Kidney epithelial cell (primary cell): ENCODE measurements around the gene CAPG. TPM values are rescaled to one million over a fixed set of nuclear protein-coding genes. Genes with fewer than 3 reads are reported as not detected.

ENCODE experiments used
- DNase-seq: peaks from one replicate; pipeline ENCODE4 v3.0.0-alpha.2; 2010; ENCODE audit warnings: low read depth
- H3K27me3 ChIP-seq: 2 replicates; pipeline ENCODE4 v1.6.0; 2011; ENCODE audit warnings: low read length; ENCODE audit not compliant: control insufficient read depth, insufficient read depth
- H3K36me3 ChIP-seq: 2 replicates; pipeline ENCODE4 v1.5.1; 2011; ENCODE audit warnings: low read length; ENCODE audit not compliant: control insufficient read depth, insufficient read depth
- H3K4me3 ChIP-seq: 2 replicates; pipeline ENCODE4 v1.5.1; 2011; ENCODE audit warnings: low read depth, mild to moderate bottlenecking, control low read depth, low read length
- CTCF ChIP-seq: IDR thresholded peaks from 2 replicates; pipeline ENCODE4 v1.5.1; 2011; ENCODE audit warnings: mild to moderate bottlenecking, moderate library complexity, low read length, control low read depth, inconsistent platforms; ENCODE audit not compliant: insufficient read depth, poor library complexity, severe bottlenecking
- total RNA-seq: library from RNA; depleted of rRNA; stranded (reverse); fragments of >200 nt; gene quantifications from 2 replicates; pipeline ENCODE4 v1.2.3, GENCODE V29; 2015

Gene CAPG
- total RNA-seq, 1 donor from 2014 or later, result 284 TPM

GRCh38 chr2:85397925-85398331 is 12.2 kb downstream of the CAPG start:
- no peaks in the 10 kb centered on the region for H3K27me3 ChIP-seq
- DNase-seq, result no peak
- no peaks in the 10 kb centered on the region for H3K36me3 ChIP-seq
- no peak for TF ChIP-seq CTCF
- H3K4me3 ChIP-seq, result no peak overlapping the region

- DNase-seq, result no peak
- H3K36me3 ChIP-seq, result no peaks in the 10 kb centered on the region
- TF ChIP-seq CTCF, result no peak
- H3K4me3 ChIP-seq, result no peak overlapping the region
- H3K27me3 ChIP-seq, result no peaks in the 10 kb centered on the region
Observed at GRCh38 chr2:85396531-85397470, 13.4 kb downstream of the CAPG start.

- TF ChIP-seq CTCF, result no peak
- Histone ChIP-seq H3K4me3 (no peak overlapping the region), H3K27me3 (no peaks in the 10 kb centered on the region), H3K36me3 (no peaks in the 10 kb centered on the region)
- DNase-seq, result no peak
Observed at GRCh38 chr2:85395912-85396475, 14.2 kb downstream of the CAPG start.

- no peak for TF ChIP-seq CTCF
- H3K36me3 ChIP-seq, result no peaks in the 10 kb centered on the region
- no peaks in the 10 kb centered on the region for H3K27me3 ChIP-seq
- DNase-seq, result no peak
- H3K4me3 ChIP-seq, result no peak overlapping the region
Observed at GRCh38 chr2:85394976-85395375, 15.2 kb downstream of the CAPG start.

GRCh38 chr2:85394261-85394681 is 15.9 kb downstream of the CAPG start:
- no peak for TF ChIP-seq CTCF
- no peaks in the 10 kb centered on the region for H3K36me3 ChIP-seq
- H3K27me3 ChIP-seq, result no peaks in the 10 kb centered on the region

More at GRCh38 chr2:85394261-85394681, 15.9 kb downstream of the CAPG start:
- no peak for DNase-seq
- no peak overlapping the region for H3K4me3 ChIP-seq
